Cortex of kidney (tissue), 1 donor: ENCODE data around the gene ZMYND12.

Experiments used
- DNase-seq: peaks from one replicate; lab custom pipeline; 2025; lab: John Stamatoyannopoulos, UW

ZMYND12 gene

GRCh38 chr1:42392255-42392654 lies 63.6 kb downstream of the ZMYND12 start:
- no peak for DNase-seq

- DNase-seq, result no peak
These were observed 69.8 kb downstream of the ZMYND12 start for GRCh38 chr1:42386051-42386450.

- no peak for DNase-seq
These were observed 70.5 kb downstream of the ZMYND12 start for GRCh38 chr1:42385283-42385682.

GRCh38 chr1:42381280-42381673 lies 74.5 kb downstream of the ZMYND12 start:
- no peak for DNase-seq

- DNase-seq, result no peak
These were observed 75.1 kb downstream of the ZMYND12 start, which contains the start of gene RIMKLA for GRCh38 chr1:42380586-42381279. RIMKLA (plus strand) TSS chr1:42380792; CDS start chr1:42380935, 143 bp downstream.
